Gastrocnemius medialis (tissue), 4 donors: ENCODE measurements around the gene SLC25A23. TPM values are rescaled to one million over a fixed set of nuclear protein-coding genes. Genes with fewer than 3 reads are reported as not detected.

Source experiments
- ATAC-seq, 2 donors: fragments of 150-250 bp; one replicate each; pipeline ENCODE4 v1.9.1; 2016
- DNase-seq, 2 donors: peaks; one replicate each; pipeline ENCODE4 v3.0.0-alpha.2; 2019
- H3K27ac ChIP-seq, 4 donors: fragments of 200-600 bp; sonication (generic); 1 replicate in 1 of 4; 2 replicates in 3 of 4; pipeline ENCODE4 v1.5.1; 2016 to 2018; ENCODE audit warnings: mild to moderate bottlenecking in 2 of 4, moderate library complexity in 1 of 4
- H3K27me3 ChIP-seq, 3 donors: fragments of 200-600 bp; sonication (generic) in 2 of 3; 1 replicate in 1 of 3; 2 replicates in 2 of 3; pipeline versions ENCODE4 v1.5.1 to v1.6.0; 2016 to 2019; ENCODE audit warnings: mild to moderate bottlenecking in 1 of 3, moderate library complexity in 1 of 3
- H3K36me3 ChIP-seq, 2 donors: fragments of 200-600 bp; sonication (generic) in 1 of 2; one replicate each; pipeline ENCODE4 v1.5.1; 2017 to 2018
- H3K4me1 ChIP-seq, 2 donors: fragments of 200-600 bp; sonication (generic) in 1 of 2; one replicate each; pipeline ENCODE4 v1.5.1; 2016 to 2017; ENCODE audit warnings: mild to moderate bottlenecking in 2 of 2
- H3K4me3 ChIP-seq, 4 donors: fragments of 200-600 bp; sonication (generic) in 3 of 4; 1 replicate in 1 of 4; 2 replicates in 3 of 4; pipeline ENCODE4 v1.5.1; 2016 to 2019; ENCODE audit warnings: mild to moderate bottlenecking in 2 of 4
- H3K9me3 ChIP-seq, 3 donors: fragments of 200-600 bp; sonication (generic) in 2 of 3; 1 replicate in 1 of 3; 2 replicates in 2 of 3; pipeline ENCODE4 v1.5.1; 2016 to 2019
- POLR2A ChIP-seq, 2 donors: fragments of 450-650 bp; IDR thresholded peaks; one replicate each; pipeline ENCODE4 v1.6.1; 2017; ENCODE audit warnings: antibody characterized with exemption in 2 of 2, mild to moderate bottlenecking in 2 of 2, moderate library complexity in 2 of 2
- in situ Hi-C, 4 donors: fragments of 200-750 bp; cut with MboI; loops; one replicate each; pipeline versions ENCODE4 v1.15.0 to v1.8.0; 2017; ENCODE audit warnings: low sequenced_read_pairs in 4 of 4
- intact Hi-C: fragments of 100-400 bp; cut with DNase I; formaldehyde crosslinking; loops from one replicate; pipeline ENCODE4 v1.15.1; 2023; ENCODE audit warnings: low total_unique reads
- total RNA-seq, 4 donors: library from RNA; depleted of rRNA; stranded (reverse); fragments of >200 nt; gene quantifications; one replicate each; pipeline versions ENCODE4 v1.1.0 to v1.2.3, GENCODE V29; 2016
- TF ChIP-seq, protein P1 (sequence below), 5 experiments: fragments of 450-650 bp in 3 of 5; fragments of 200-600 bp in 2 of 5; sonication (generic) in 2 of 5; IDR thresholded peaks in 4 of 5; conservative IDR thresholded peaks in 1 of 5; 1 replicate in 4 of 5; 2 replicates in 1 of 5; pipeline ENCODE4 v1.5.1; 2016 to 2019; ENCODE audit warnings: antibody characterized with exemption in 5 of 5, mild to moderate bottlenecking in 3 of 5, moderate library complexity in 3 of 5

The SLC25A23 gene
- total RNA-seq, 4 donors from 2014 or later, result 61.7 to 73.6 (median 65.0) TPM

DNA sequence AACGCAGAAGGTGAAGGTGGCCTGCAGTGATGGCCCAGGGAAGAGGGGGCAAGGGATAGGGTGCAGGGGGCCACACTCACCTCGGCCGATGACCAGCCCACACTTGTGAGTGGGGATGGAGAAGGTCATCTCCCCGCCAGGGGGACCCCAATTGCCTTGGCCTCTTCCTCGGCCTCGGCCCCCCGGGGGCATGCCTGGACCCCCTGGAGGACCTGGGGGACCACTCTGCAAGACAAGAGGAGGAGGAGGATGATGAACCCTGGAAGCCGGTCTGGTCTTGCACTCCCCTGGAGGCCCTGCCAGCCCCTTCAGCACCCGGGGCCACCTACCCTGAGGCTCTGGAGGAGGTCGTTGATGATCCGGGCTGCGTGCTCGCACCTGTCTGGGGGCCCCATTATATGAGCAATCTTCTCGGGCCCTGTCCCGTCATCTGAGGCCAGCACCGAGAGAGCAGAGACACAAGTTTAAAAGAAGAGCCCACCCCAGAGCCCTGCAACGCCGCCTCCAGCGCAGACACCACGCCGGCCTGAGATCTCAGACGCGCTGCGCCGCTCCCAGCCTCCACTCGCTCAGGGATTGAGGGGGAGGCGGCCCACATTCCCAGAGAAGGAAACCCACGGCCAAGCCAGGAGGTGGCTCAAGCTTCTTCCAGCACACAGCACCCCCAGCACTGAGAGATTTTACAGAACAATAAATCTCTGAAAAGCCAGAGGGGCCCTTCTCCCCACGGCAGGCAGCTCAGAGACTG lies 42.8 kb downstream of the SLC25A23 start:
- in situ Hi-C loops (no loop called here), intact Hi-C loops (no loop called here)
- DNase-seq (no peak), ATAC-seq (no peak)
- H3K4me1 ChIP-seq, result no peaks in the 10 kb centered on the region
- TF ChIP-seq, protein P1, sequence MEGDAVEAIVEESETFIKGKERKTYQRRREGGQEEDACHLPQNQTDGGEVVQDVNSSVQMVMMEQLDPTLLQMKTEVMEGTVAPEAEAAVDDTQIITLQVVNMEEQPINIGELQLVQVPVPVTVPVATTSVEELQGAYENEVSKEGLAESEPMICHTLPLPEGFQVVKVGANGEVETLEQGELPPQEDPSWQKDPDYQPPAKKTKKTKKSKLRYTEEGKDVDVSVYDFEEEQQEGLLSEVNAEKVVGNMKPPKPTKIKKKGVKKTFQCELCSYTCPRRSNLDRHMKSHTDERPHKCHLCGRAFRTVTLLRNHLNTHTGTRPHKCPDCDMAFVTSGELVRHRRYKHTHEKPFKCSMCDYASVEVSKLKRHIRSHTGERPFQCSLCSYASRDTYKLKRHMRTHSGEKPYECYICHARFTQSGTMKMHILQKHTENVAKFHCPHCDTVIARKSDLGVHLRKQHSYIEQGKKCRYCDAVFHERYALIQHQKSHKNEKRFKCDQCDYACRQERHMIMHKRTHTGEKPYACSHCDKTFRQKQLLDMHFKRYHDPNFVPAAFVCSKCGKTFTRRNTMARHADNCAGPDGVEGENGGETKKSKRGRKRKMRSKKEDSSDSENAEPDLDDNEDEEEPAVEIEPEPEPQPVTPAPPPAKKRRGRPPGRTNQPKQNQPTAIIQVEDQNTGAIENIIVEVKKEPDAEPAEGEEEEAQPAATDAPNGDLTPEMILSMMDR (IDR thresholded peaks at IDR 0.05 in 4 of 5, conservative IDR thresholded peaks at IDR 0.05 in 1 of 5), result no peak
- TF ChIP-seq POLR2A (IDR thresholded peaks at IDR 0.05), result no peak
- H3K27ac ChIP-seq, result no peak overlapping the region
- no peak overlapping the region for H3K4me3 ChIP-seq
- no peaks in the 10 kb centered on the region for H3K27me3 ChIP-seq
- peaks cover 0 to 81% of the 10 kb centered on the region in 2 donors for H3K36me3 ChIP-seq
- no peaks in the 10 kb centered on the region for H3K9me3 ChIP-seq

DNA sequence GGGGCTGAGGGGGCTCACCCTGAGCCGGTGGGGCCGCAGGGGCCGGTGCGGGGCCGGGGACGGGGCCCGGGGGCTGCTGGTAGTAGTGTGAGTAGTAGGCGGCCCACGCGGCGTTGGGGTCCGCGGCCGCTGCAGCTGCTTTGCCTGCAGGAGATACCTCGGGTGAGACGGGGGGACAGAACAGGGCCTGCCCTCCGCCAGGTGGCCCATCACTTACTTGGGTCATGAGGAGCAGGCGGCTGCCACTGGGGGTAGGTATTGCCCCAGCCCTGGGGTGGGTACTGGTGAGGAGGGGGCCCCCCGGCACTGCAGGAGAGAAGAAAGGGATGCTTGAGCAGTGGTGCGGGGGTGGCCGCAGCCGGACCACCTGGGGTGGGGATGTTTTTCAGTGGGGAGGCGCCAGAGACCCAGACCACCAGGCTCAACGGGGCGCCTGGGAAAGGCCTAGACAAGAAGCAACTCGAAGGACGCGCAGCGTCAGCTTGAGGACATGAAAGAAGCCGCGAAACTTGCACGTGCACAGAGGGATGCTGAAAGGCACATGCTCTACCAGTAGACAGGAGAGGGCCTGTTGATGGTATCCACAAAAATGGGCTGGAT lies 43.9 kb downstream of the SLC25A23 start:
- no peak for DNase-seq
- H3K4me1 ChIP-seq, result no peaks in the 10 kb centered on the region
- intact Hi-C loops, result no loop called here
- no peak overlapping the region for H3K4me3 ChIP-seq
- TF ChIP-seq POLR2A (IDR thresholded peaks at IDR 0.05), result no peak
- TF ChIP-seq, protein P1 (IDR thresholded peaks at IDR 0.05 in 4 of 5, conservative IDR thresholded peaks at IDR 0.05 in 1 of 5), result no peak
- in situ Hi-C loops, result no loop called here
- H3K9me3 ChIP-seq, result no peaks in the 10 kb centered on the region
- H3K27ac ChIP-seq, result no peak overlapping the region
- no peak for ATAC-seq
- peaks cover 0 to 69% of the 10 kb centered on the region in 2 donors for H3K36me3 ChIP-seq
- H3K27me3 ChIP-seq, result no peaks in the 10 kb centered on the region

DNA sequence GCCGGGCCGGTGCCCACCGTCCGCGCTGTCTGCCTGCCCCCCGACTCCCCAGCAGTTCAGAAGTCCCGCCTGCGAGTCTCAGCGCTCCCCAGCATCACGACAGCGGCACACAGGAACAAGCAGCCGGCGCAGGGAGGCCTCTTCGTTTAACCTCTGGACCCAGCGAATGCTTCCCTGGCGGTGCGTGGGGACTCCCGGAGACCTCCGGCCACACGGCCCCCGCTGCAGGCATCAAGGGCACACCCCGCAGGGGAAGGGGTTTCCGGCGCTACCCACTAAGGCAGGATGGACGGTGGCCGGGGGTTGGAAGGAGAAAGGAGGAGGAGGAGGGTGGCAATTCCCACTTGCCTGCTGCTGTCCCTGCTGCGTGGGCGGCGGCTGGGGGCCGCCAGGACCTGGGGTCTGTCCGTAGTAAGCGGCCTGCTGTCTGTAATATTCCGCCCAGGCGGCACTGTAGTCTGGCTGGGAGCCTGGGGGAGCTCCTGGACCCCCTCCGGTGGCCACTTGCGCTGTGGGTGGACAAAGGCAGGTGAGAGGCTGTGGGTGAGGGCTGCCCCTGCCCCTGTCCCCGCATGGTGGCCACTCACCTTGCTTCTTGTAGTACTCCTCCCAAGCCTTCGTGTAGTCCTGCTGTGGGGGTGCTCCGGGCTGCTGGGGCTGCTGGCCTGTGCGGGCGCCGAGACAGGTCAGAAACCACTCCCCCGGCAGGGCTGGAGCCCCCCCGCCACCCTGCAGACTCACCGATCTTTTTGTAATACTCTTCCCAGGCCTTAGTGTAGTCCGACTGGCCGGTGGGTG lies 44.6 kb downstream of the SLC25A23 start:
- Histone ChIP-seq H3K4me3 (no peak overlapping the region), H3K27ac (no peak overlapping the region), H3K36me3 (peaks cover 0 to 62% of the 10 kb centered on the region in 2 donors), H3K27me3 (no peaks in the 10 kb centered on the region), H3K4me1 (no peaks in the 10 kb centered on the region), H3K9me3 (no peaks in the 10 kb centered on the region)
- ATAC-seq, result no peak
- no peak for TF ChIP-seq POLR2A (IDR thresholded peaks at IDR 0.05)
- TF ChIP-seq, protein P1 (IDR thresholded peaks at IDR 0.05 in 4 of 5, conservative IDR thresholded peaks at IDR 0.05 in 1 of 5), result no peak
- no peak for DNase-seq
- intact Hi-C loops, result no loop called here
- in situ Hi-C loops, result no loop called here

DNA sequence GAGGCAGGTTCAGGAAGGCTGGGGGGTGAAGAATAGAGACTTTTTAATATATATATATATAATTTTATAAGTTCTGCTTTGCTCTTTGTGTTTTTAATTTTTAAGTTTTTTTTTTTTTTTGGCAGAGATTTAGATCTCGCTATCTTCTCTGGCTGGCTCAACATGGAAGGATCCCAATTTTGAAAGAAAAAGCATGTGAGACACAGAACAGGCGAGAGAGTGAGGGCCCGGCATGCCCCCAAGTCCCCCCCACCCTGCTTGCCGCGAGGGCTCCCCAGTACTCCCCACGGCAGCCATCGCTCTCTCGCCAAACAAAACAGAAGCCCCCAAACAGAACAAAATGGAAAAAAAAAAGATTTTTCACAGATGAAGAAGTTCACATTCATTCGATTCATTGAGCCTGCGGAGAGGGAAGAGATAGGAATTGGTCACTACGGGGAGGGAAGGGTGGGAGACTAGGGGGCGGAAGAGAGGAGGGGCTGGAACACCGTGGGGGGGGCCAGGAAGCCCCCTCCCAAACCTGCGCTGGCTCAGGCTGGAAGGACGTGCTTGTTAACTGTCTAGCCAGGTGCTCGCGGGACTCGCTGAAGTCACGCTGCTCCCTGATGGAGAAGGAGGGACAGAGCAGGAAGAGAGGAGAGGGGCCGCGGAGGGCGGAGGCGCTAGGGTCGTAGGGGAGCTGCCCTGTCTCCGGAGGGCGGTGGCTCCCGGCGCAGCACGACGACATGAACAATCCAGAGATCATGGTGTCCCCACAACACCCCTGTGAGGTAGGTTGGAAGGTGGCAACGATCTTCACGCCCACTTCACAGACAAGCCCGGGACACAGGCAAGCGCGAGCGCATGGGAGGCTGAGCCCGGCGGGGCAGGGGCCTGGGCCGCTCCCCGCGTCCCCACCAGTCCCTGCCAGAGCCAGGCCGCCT lies 45.6 kb downstream of the SLC25A23 start:
- Histone ChIP-seq H3K4me3 (no peak overlapping the region), H3K36me3 (peaks cover 0 to 52% of the 10 kb centered on the region in 2 donors), H3K27ac (no peak overlapping the region), H3K27me3 (no peaks in the 10 kb centered on the region), H3K4me1 (no peaks in the 10 kb centered on the region), H3K9me3 (no peaks in the 10 kb centered on the region)
- in situ Hi-C loops, result no loop called here
- DNase-seq (no peak), ATAC-seq (no peak)
- intact Hi-C loops, result no loop called here
- no peak for TF ChIP-seq POLR2A (IDR thresholded peaks at IDR 0.05)
- TF ChIP-seq, protein P1 (IDR thresholded peaks at IDR 0.05 in 4 of 5, conservative IDR thresholded peaks at IDR 0.05 in 1 of 5), result no peak
